Kidney (tissue), 14 donors: ENCODE measurements around the gene ISYNA1. TPM values are rescaled to one million over a fixed set of nuclear protein-coding genes. Genes with fewer than 3 reads are reported as not detected.

Experiments
- DNase-seq, 5 donors: peaks; one replicate each; pipeline ENCODE4 v3.0.0-alpha.2; 2013 to 2020
- FAIRE-seq: peaks from 2 replicates; lab custom pipeline; 2012; peaks lifted over from hg19 to GRCh38; lab: Jason Lieb, UNC
- H3K27ac ChIP-seq, 2 donors: one replicate each; pipeline ENCODE4 v1.7.0; 2013; ENCODE audit warnings: low read depth in 2 of 2, low read length in 2 of 2, inconsistent platforms in 1 of 2
- H3K27me3 ChIP-seq: one replicate; pipeline ENCODE4 v1.7.1; 2013; ENCODE audit warnings: low read length, inconsistent platforms; ENCODE audit not compliant: control insufficient read depth, insufficient read depth
- H3K36me3 ChIP-seq, 3 donors: one replicate each; pipeline versions ENCODE4 v1.7.0 to v1.7.1; 2013; ENCODE audit warnings: low read length in 3 of 3, control low read depth in 1 of 3, inconsistent platforms in 1 of 3; ENCODE audit not compliant: insufficient read depth in 3 of 3, control insufficient read depth in 2 of 3
- H3K4me1 ChIP-seq, 3 donors: one replicate each; pipeline versions ENCODE4 v1.7.0 to v1.7.1; 2013; ENCODE audit warnings: low read length in 3 of 3, inconsistent platforms in 1 of 3, low read depth in 1 of 3; ENCODE audit not compliant: control insufficient read depth in 2 of 3, insufficient read depth in 2 of 3
- H3K4me3 ChIP-seq, 3 donors: one replicate each; pipeline versions ENCODE4 v1.7.0 to v1.8.1; 2013; ENCODE audit warnings: low read length in 3 of 3, control low read depth in 1 of 3, inconsistent platforms in 1 of 3
- H3K9ac ChIP-seq, 3 donors: one replicate each; pipeline versions ENCODE4 v1.7.0 to v1.7.1; 2013; ENCODE audit warnings: low read length in 3 of 3, control low read depth in 1 of 3, inconsistent platforms in 1 of 3
- H3K9me3 ChIP-seq, 3 donors: one replicate each; pipeline versions ENCODE4 v1.7.0 to v1.7.1; 2013; ENCODE audit warnings: low read length in 3 of 3, control low read depth in 1 of 3, inconsistent platforms in 1 of 3; ENCODE audit not compliant: control insufficient read depth in 2 of 3, insufficient read depth in 1 of 3
- CTCF ChIP-seq: IDR thresholded peaks from 3 replicates; pipeline ENCODE4 v1.5.1; 2012; ENCODE audit warnings: mild to moderate bottlenecking, moderate library complexity, borderline replicate concordance; ENCODE audit not compliant: insufficient read depth; ENCODE audit errors: extremely low read depth
- intact Hi-C: fragments of 100-400 bp; cut with DNase I; formaldehyde crosslinking; loops from one replicate; pipeline ENCODE4 v1.11.1; 2022
- polyA plus RNA-seq: library from polyadenylated mRNA; stranded (reverse); fragments of 350-450 nt; fragmentation: Illumina TruSeq; extraction: RNeasy Lipid Tissue Mini Kit (QIAGEN cat#74804); gene quantifications from one replicate; pipeline ENCODE4 v1.2.3, GENCODE V29; 2014; ENCODE audit warnings: low read depth, low replicate concordance; ENCODE audit not compliant: insufficient read depth
- total RNA-seq: library from RNA; stranded (reverse); fragmentation: NEBNext Ultra II Directional; extraction: Animal tissue kit (Norgen Biotek cat#: 25700); gene quantifications from one replicate; pipeline ENCODE4 v1.2.1, GENCODE V29; 2021
- donor health status: control.
- donor health status: control.
- donor health status: control.
- donor health status: control.
- donor health status: control.
- donor health status: DM: yes; HTN: yes; CAD: no.
- donor health status: Normal renal cell carcinoma (clear cell type).

Gene ISYNA1
- total and polyA plus RNA-seq, 2 donors from 2014 or later, result 68.6 to 101 TPM

GRCh38 chr19:18444513-18444912 lies 6.6 kb upstream of the ISYNA1 start:
- no peak overlapping the region for H3K27ac ChIP-seq
- no peak for TF ChIP-seq CTCF
- no peak for FAIRE-seq
- peaks cover 0 to 35% (median 23%) of the 10 kb centered on the region in 3 donors for H3K36me3 ChIP-seq
- no peaks in the 10 kb centered on the region for H3K9me3 ChIP-seq
- peaks cover 0 to 6% (median 0%) of the 10 kb centered on the region in 3 donors for H3K4me1 ChIP-seq
- intact Hi-C loops, result no loop called here
- no peak overlapping the region for H3K9ac ChIP-seq
- no peak overlapping the region for H3K4me3 ChIP-seq
- DNase-seq, result no peak
- no peaks in the 10 kb centered on the region for H3K27me3 ChIP-seq

- FAIRE-seq (no peak), DNase-seq (no peak)
- Histone ChIP-seq H3K9me3 (no peaks in the 10 kb centered on the region), H3K27ac (no peak overlapping the region), H3K9ac (no peak overlapping the region), H3K4me3 (no peak overlapping the region), H3K27me3 (no peaks in the 10 kb centered on the region), H3K36me3 (peaks cover 0 to 28% (median 20%) of the 10 kb centered on the region in 3 donors), H3K4me1 (peaks cover 0 to 8% (median 3%) of the 10 kb centered on the region in 3 donors)
- intact Hi-C loops, result no loop called here
- no peak for TF ChIP-seq CTCF
These were observed 5.9 kb upstream of the ISYNA1 start for GRCh38 chr19:18443831-18444230.

- H3K36me3 ChIP-seq, result peaks cover 0 to 25% (median 18%) of the 10 kb centered on the region in 3 donors
- FAIRE-seq, result no peak
- TF ChIP-seq CTCF, result no peak
- no peak overlapping the region for H3K4me3 ChIP-seq
- peaks cover 0 to 9% (median 3%) of the 10 kb centered on the region in 3 donors for H3K4me1 ChIP-seq
- no peak overlapping the region for H3K27ac ChIP-seq
- intact Hi-C loops, result no loop called here
- no peak overlapping the region for H3K9ac ChIP-seq
- no peak for DNase-seq
- no peaks in the 10 kb centered on the region for H3K27me3 ChIP-seq
- H3K9me3 ChIP-seq, result no peaks in the 10 kb centered on the region
These were observed 5.5 kb upstream of the ISYNA1 start for GRCh38 chr19:18443406-18443805.

- intact Hi-C loops, result no loop called here
These were observed 5.0 kb upstream of the ISYNA1 start for GRCh38 chr19:18442941-18443340.

More at GRCh38 chr19:18442941-18443340, 5.0 kb upstream of the ISYNA1 start:
- H3K4me1 ChIP-seq, result peaks cover 0 to 12% (median 3%) of the 10 kb centered on the region in 3 donors
- no peak overlapping the region for H3K9ac ChIP-seq
- FAIRE-seq (no peak), DNase-seq (no peak)
- no peaks in the 10 kb centered on the region for H3K27me3 ChIP-seq
- TF ChIP-seq CTCF, result no peak
- H3K9me3 ChIP-seq, result no peaks in the 10 kb centered on the region
- H3K4me3 ChIP-seq, result no peak overlapping the region
- no peak overlapping the region for H3K27ac ChIP-seq
- peaks cover 0 to 20% (median 18%) of the 10 kb centered on the region in 3 donors for H3K36me3 ChIP-seq
